ENCODE results near the gene MEAF6.
"Not testable (repeated sequence)": the region's sequence is repeated elsewhere in the genome, so short reads cannot be mapped to it uniquely, and the experiment has no call there.

MEAF6 gene

GRCh38 chr1:37514350-37515184 is at the start of gene MEAF6:
Gene MEAF6 (minus strand): TSS chr1:37514766. CDS start chr1:37514746, 20 bp downstream.
- peak; percentile 74 for DNase-seq (ENCODE audit: low read depth)

DNA sequence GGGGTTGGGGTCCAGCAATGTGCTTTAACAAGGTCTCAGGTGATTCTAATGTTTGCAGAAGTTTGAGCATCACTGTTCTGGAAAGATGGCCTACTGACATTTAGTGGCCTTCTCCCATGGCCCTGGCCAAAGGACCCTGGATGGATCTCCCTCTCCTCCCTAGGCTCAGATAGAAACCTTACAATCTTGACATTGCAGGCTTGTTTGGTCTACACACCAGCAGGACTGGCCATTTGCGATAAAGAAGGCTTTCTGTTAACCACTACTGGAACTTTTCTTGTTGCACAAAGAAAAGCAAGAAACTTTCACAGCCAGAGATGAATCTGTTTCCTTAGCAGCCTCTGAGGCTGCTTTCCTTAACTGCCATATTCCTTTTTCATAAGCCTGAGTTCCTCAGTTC is 48.4 kb upstream of the MEAF6 start:
- DNase-seq (ENCODE audit: low read depth), result no peak

- DNase-seq (ENCODE audit: low read depth), result no peak
Observed at GRCh38 chr1:37561133-37562132, 46.9 kb upstream of the MEAF6 start.

DNA sequence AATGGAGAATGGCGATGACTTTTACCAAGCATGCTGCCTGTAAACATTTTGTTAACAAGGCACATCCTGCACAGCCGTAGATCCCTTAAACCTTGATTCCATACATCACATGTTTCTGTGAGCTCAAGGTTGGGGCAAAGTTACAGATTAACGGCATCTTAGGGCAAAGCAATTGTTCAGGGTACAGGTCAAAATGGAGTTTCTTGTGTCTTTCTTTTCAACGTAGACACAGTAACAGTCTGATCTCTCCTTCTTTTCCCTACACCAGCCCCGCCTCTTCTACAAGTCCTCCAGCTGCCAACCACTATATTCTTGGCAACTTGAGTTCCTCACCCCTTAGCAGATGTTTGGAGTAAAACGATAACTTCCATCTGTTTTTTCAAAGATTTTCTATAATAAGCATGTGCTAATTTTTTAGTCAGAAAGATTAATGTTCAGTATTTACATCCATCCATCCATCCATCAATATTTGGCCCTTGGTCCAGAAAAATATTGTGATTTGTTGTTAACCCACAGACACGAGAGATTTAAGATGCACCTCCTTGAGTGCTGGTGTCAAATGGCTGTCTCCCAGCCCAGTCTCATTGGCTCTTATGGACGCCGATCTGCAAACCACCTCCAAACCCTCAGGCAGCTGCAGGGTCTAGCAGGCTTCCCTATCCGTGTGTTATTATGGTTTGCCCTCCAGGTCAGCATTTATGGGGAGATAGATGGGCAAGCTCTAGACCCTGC is 46.0 kb upstream of the MEAF6 start:
- DNase-seq (ENCODE audit: low read depth), result no peak

GRCh38 chr1:37559957-37560379 is 45.4 kb upstream of the MEAF6 start:
- DNase-seq (ENCODE audit: low read depth), result not testable (repeated sequence)

- no peak for DNase-seq (ENCODE audit: low read depth)
Observed at GRCh38 chr1:37559080-37559479, 44.5 kb upstream of the MEAF6 start.

- DNase-seq (ENCODE audit: low read depth), result no peak
Observed at GRCh38 chr1:37558411-37558810, 43.8 kb upstream of the MEAF6 start.

DNA sequence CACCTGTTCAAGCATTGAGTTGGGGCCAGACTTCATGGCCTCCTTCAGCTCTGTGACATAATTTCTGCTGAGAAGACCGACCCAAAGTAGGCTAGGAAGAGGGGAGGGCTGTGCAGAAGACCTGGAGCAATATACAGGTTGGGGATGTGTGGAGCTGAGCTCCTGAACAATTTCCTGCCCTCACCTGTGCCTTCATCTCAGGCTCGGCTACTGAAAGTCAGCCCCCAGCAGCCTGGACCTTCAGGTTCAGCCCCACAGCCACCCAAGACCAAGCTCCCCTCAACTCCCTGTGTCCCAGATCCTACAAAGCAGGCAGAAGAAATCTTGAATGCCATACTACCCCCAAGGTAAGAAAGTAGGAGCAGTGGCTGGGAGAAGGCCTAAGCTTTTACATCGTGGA is 42.8 kb upstream of the MEAF6 start:
- DNase-seq (ENCODE audit: low read depth), result no peak

- no peak for DNase-seq (ENCODE audit: low read depth)
Observed at GRCh38 chr1:37556712-37557196, 42.2 kb upstream of the MEAF6 start, which contains the start of gene DNALI1. Gene DNALI1 (plus strand): TSS chr1:37556940. CDS start chr1:37556995, 55 bp downstream.

GRCh38 chr1:37553927-37554808 is 39.6 kb upstream of the MEAF6 start, which contains the start of gene SNIP1:
Gene SNIP1 (minus strand): TSS chr1:37554293. CDS start chr1:37554229, 64 bp downstream.
- peak; percentile 79 for DNase-seq (ENCODE audit: low read depth)

- DNase-seq (ENCODE audit: low read depth), result no peak
Observed at GRCh38 chr1:37553598-37553926, 39.0 kb upstream of the MEAF6 start.

DNA sequence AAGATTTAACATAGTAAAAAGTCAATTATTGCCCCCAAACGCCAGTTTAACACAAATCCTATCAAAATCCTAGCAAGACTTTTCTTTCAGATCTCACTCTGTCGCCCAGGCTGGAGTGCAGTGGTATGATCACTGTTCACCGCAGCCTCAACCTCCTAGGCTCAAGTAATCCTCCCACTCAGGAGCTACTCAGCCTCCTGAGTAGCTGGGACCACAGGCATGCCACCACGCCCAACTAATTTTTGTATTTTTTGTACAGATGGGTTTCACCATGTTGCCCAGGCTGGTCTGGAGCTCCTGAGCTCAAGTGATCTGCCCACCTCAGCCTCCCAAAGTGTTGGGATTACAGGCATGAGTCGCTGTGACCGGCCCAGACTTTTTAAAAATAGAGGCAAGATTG is 34.8 kb upstream of the MEAF6 start:
- no peak for DNase-seq (ENCODE audit: low read depth)

DNA sequence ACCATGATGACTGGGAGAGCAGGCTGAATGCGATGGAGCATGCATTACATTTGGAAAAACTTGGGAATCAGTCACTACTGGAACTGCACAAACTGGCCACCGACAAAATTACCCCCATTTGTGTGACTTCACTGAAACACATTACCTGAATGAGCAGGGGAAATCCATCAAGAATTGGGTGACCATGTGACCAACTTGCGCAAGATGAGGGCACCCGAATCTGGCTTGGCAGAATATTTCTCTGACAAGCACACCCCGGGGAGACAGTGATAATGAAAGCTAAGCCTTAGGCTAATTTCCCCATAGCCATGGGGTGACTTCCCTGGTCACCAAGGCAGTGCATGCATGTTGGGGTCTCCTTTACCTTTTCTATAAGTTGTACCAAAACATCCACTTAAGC is 30.5 kb upstream of the MEAF6 start:
- no peak for DNase-seq (ENCODE audit: low read depth)

DNA sequence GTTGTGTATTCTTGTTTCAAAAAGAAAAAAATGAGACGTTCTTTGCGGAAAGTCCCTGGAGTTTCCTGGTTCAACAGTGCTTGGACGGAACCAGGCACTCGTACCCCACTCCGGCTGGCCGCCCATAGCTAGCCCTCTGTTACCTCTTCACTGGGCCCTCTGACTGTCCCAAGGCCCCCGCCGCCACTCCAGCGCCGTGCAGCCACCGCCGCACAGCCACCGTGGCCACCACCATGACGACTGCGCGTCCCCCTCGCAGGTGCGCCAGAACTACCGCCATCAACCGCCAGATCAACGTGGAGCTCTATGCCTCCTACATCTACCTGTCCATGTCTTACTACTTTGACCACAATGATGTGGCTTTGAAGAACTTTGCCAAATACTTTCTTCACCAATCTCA is 30.0 kb upstream of the MEAF6 start:
- no peak for DNase-seq (ENCODE audit: low read depth)

GRCh38 chr1:37540036-37540785 is 25.6 kb upstream of the MEAF6 start:
- no peak for DNase-seq (ENCODE audit: low read depth)

DNA sequence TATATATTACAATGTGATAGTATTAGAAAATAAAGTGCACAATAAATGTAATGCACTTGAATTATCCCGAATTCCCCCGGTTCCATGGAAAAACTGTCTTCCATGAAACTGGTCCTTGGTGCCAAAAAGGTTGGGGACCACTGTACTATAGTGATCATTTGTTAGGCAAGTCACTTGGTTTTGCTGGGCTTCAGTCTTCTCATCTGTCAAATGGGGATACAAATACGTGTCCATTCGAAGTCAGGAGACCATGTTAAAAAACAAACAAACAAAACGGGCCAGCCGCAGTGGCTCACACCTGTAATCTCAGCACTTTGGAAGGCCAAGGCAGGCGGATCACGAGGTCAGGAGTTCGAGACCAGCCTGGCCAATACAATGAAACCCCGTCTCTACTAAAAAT is 24.6 kb upstream of the MEAF6 start:
- DNase-seq (ENCODE audit: low read depth), result not testable (repeated sequence)

DNA sequence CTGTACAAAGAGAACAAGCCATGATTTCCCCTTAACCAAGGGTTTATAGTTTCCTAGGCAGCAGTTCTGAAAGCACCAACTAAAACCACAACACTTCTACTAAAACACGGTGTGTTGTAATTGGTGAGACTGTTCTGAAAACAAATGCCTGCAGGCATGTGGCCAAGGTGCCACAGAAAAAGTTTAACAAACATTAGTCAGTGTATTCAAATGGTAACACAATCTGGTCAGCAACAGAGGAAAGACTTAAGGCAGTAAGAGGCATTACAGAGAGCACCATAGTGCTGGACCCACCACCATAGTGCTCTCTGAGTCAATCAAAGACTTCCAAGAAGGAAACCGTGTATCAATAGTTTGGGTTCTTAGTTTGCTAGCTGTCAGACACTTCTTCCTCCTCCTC is 22.8 kb upstream of the MEAF6 start:
- DNase-seq (ENCODE audit: low read depth), result no peak

- DNase-seq (ENCODE audit: low read depth), result no peak
Observed at GRCh38 chr1:37533317-37534093, 18.9 kb upstream of the MEAF6 start.

Measured in stimulated activated CD8-positive, alpha-beta memory T cell treated with anti-CD3 and anti-CD28 coated beads, Interleukin-12 subunit alpha, Interleukin-12 subunit beta, amount 100 ng/mL, for 4 hours (primary cell).